Cardiac muscle cell (in vitro differentiated cells and primary cell): ENCODE data around the gene SEC24B. TPM values are rescaled to one million over a fixed set of nuclear protein-coding genes. Genes with fewer than 3 reads are reported as not detected.

Experiments used
- DNase-seq, 2 donors: peaks; one replicate each; pipeline versions ENCODE4 v3.0.0 to v3.0.0-alpha.2; 2010 to 2017; ENCODE audit warnings: low read depth in 1 of 2, low spot score in 1 of 2
- H3K27ac ChIP-seq: fragments of 200-600 bp; sonication (generic); 2 replicates; pipeline ENCODE4 v1.5.1; 2016
- H3K27me3 ChIP-seq: fragments of 200-600 bp; sonication (generic); 2 replicates; pipeline ENCODE4 v1.6.0; 2016; ENCODE audit warnings: control low read depth
- H3K36me3 ChIP-seq: fragments of 200-600 bp; sonication (generic); 2 replicates; pipeline ENCODE4 v1.5.1; 2016; ENCODE audit warnings: control low read depth
- H3K4me1 ChIP-seq: fragments of 200-600 bp; sonication (generic); 2 replicates; pipeline ENCODE4 v1.8.1; 2017; ENCODE audit warnings: low read depth, mild to moderate bottlenecking, mixed run types
- H3K4me3 ChIP-seq: fragments of 200-600 bp; sonication (generic); 2 replicates; pipeline ENCODE4 v1.5.1; 2016; ENCODE audit warnings: mild to moderate bottlenecking
- H3K9me3 ChIP-seq: fragments of 200-600 bp; sonication (generic); 2 replicates; pipeline ENCODE4 v1.5.1; 2017; ENCODE audit warnings: low read depth, mild to moderate bottlenecking, control low read depth
- CTCF ChIP-seq: IDR thresholded peaks from 2 replicates; pipeline ENCODE4 v1.5.1; 2012; ENCODE audit warnings: low read depth, mild to moderate bottlenecking, low read length
- polyA plus RNA-seq: library from polyadenylated mRNA; unstranded; fragments of >200 nt; fragmentation: Nextera tagmentation; extraction: Ambion mirVana; gene quantifications from 2 replicates; pipeline ENCODE4 v1.2.1, GENCODE V29; 2016
- total RNA-seq: library from RNA; depleted of rRNA; stranded (reverse); fragments of >200 nt; gene quantifications from 2 replicates; pipeline ENCODE4 v1.2.3, GENCODE V29; 2016

Gene SEC24B
- total and polyA plus RNA-seq, 2 experiments from 2014 or later: 25.4 to 31.4 TPM

- TF ChIP-seq CTCF: no peak
- no peak for DNase-seq
- Histone ChIP-seq H3K9me3 (no peaks in the 10 kb centered on the region), H3K27me3 (no peaks in the 10 kb centered on the region), H3K36me3 (no peaks in the 10 kb centered on the region), H3K27ac (no peak overlapping the region), H3K4me1 (peaks cover 13% of the 10 kb centered on the region), H3K4me3 (no peak overlapping the region)
Observed at GRCh38 chr4:109588176-109588575, 154.6 kb downstream of the SEC24B start.

- Histone ChIP-seq H3K36me3 (no peaks in the 10 kb centered on the region), H3K4me1 (peaks cover 13% of the 10 kb centered on the region), H3K4me3 (no peak overlapping the region), H3K27me3 (no peaks in the 10 kb centered on the region), H3K27ac (no peak overlapping the region), H3K9me3 (no peaks in the 10 kb centered on the region)
- DNase-seq: no peak
- no peak for TF ChIP-seq CTCF
Observed at GRCh38 chr4:109589119-109589518, 155.5 kb downstream of the SEC24B start.

- DNase-seq: no peak
- Histone ChIP-seq H3K36me3 (no peaks in the 10 kb centered on the region), H3K4me3 (no peak overlapping the region), H3K4me1 (peaks cover 13% of the 10 kb centered on the region), H3K27me3 (no peaks in the 10 kb centered on the region), H3K9me3 (no peaks in the 10 kb centered on the region), H3K27ac (no peak overlapping the region)
- no peak for TF ChIP-seq CTCF
Observed at GRCh38 chr4:109589605-109590004, 156.0 kb downstream of the SEC24B start.

Other genes starting within 250 kb of the SEC24B start
- 3.9 and 8.4 TPM in 2 replicates for gene COL25A1, start 131.2 kb upstream of the SEC24B start, total RNA-seq
- 2.5 and 3.5 TPM in 2 replicates for gene COL25A1, start 131.2 kb upstream of the SEC24B start, polyA plus RNA-seq
- 0.56 and 1.4 TPM in 2 replicates for gene MCUB, start 126.4 kb downstream of the SEC24B start, total RNA-seq
- 3.1 and 3.2 TPM in 2 replicates for gene MCUB, start 126.4 kb downstream of the SEC24B start, polyA plus RNA-seq